ENCODE data around the gene CYP46A1.

The CYP46A1 gene

GRCh38 chr14:99691111-99691885 lies 7.2 kb downstream of the CYP46A1 start:
- DNase-seq (ENCODE audit: low read depth, low spot score): no peak
- POLR2A ChIA-PET: no interaction called here
- TF ChIP-seq CTCF (IDR thresholded peaks at IDR 0.05; ENCODE audit: insufficient read depth, low read length, missing control alignments): no peak
- H3K4me3 ChIP-seq (ENCODE audit: low read depth, low read length): no peak overlapping the region
- CTCF ChIA-PET: interaction anchor here (1.6 kb wide), 1 partner anchor 196 kb away, joined by 3 read pairs; no protein-coding TSS in a partner anchor

GRCh38 chr14:99693918-99694317 lies 9.8 kb downstream of the CYP46A1 start:
- no peak for TF ChIP-seq CTCF (IDR thresholded peaks at IDR 0.05; ENCODE audit: insufficient read depth, low read length, missing control alignments)
- CTCF ChIA-PET: interaction anchor here (3.8 kb wide), 1 partner anchor 36 kb away, joined by 17 read pairs; no protein-coding TSS in a partner anchor
- no peak for DNase-seq (ENCODE audit: low read depth, low spot score)
- POLR2A ChIA-PET: no interaction called here
- H3K4me3 ChIP-seq (ENCODE audit: low read depth, low read length): no peak overlapping the region

- POLR2A ChIA-PET: no interaction called here
- DNase-seq (ENCODE audit: low read depth, low spot score): no peak
- H3K4me3 ChIP-seq (ENCODE audit: low read depth, low read length): no peak overlapping the region
- CTCF ChIA-PET: interaction anchor here (1.4 to 3.8 kb wide), 4 partner anchors 9 to 250 kb away, joined by 3 to 17 read pairs (median 7); partner anchors contain the start of gene CYP46A1
- no peak for TF ChIP-seq CTCF (IDR thresholded peaks at IDR 0.05; ENCODE audit: insufficient read depth, low read length, missing control alignments)
These were observed 12.8 kb downstream of the CYP46A1 start for GRCh38 chr14:99696929-99697328.

- DNase-seq (ENCODE audit: low read depth, low spot score): no peak
- TF ChIP-seq CTCF (IDR thresholded peaks at IDR 0.05; ENCODE audit: insufficient read depth, low read length, missing control alignments): no peak
- ChIA-PET POLR2A (no interaction called here), CTCF (interaction anchor here (1.1 to 1.3 kb wide), 3 partner anchors 11 to 188 kb away, joined by 3 to 7 read pairs (median 4); no protein-coding TSS in a partner anchor)
- H3K4me3 ChIP-seq (ENCODE audit: low read depth, low read length): no peak overlapping the region
These were observed 14.1 kb downstream of the CYP46A1 start for GRCh38 chr14:99698236-99698635.

- CTCF ChIA-PET: interaction anchor here (1.1 to 1.3 kb wide), 3 partner anchors 11 to 187 kb away, joined by 3 to 7 read pairs (median 4); no protein-coding TSS in a partner anchor
- TF ChIP-seq CTCF (IDR thresholded peaks at IDR 0.05; ENCODE audit: insufficient read depth, low read length, missing control alignments): no peak
- no peak overlapping the region for H3K4me3 ChIP-seq (ENCODE audit: low read depth, low read length)
- POLR2A ChIA-PET: no interaction called here
- DNase-seq (ENCODE audit: low read depth, low spot score): no peak
These were observed 14.5 kb downstream of the CYP46A1 start for GRCh38 chr14:99698642-99699041.

- CTCF ChIA-PET: interaction anchor here (1.1 to 2.1 kb wide), 4 partner anchors 11 to 187 kb away, joined by 3 to 13 read pairs (median 6); no protein-coding TSS in a partner anchor
- POLR2A ChIA-PET: no interaction called here
- DNase-seq (ENCODE audit: low read depth, low spot score): no peak
- no peak overlapping the region for H3K4me3 ChIP-seq (ENCODE audit: low read depth, low read length)
- TF ChIP-seq CTCF (IDR thresholded peaks at IDR 0.05; ENCODE audit: insufficient read depth, low read length, missing control alignments): no peak
These were observed 15.1 kb downstream of the CYP46A1 start for GRCh38 chr14:99699085-99699760.

Data from AG04449 (cell line).